ENCODE data around the gene ABLIM3.

The ABLIM3 gene

DNA sequence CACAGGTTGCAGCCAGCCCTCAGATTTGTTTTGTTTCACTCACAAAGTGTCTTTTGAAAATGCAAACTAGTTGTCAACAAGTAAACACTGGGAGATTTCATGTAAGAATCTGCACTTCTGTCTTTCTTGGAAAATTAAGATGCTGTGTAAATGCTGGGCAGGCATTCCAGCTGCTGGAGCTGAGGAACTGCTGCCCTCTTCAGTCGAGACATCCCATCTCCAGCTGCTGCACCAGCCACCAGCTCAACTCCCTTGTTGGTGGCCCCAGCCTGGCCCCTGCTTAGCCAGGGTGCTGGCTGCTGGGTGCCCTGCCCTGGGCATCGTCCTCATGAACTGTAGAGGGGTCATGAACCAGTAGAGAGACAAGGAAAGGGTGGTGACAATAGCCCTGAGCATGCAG is 97.2 kb downstream of the ABLIM3 start:
- Histone ChIP-seq H3K36me3 (ENCODE audit: insufficient read depth) (no peaks in the 10 kb centered on the region), H3K79me2 (ENCODE audit: insufficient read depth, low read depth) (no peaks in the 10 kb centered on the region), H3K4me1 (ENCODE audit: low read depth, poor library complexity, severe bottlenecking) (no peaks in the 10 kb centered on the region), H3K27ac (no peak overlapping the region), H3K27me3 (ENCODE audit: insufficient read depth, low read depth) (no peaks in the 10 kb centered on the region), H3K4me3 (IDR thresholded peaks at IDR 0.05; ENCODE audit: insufficient read depth, low read depth, low read length) (no peak overlapping the region), H3K9ac (no peak overlapping the region), H3K4me2 (no peak overlapping the region), H2AFZ (ENCODE audit: low read depth) (no peak overlapping the region), H4K20me1 (ENCODE audit: insufficient read depth) (no peaks in the 10 kb centered on the region)
- TF ChIP-seq, protein P1, sequence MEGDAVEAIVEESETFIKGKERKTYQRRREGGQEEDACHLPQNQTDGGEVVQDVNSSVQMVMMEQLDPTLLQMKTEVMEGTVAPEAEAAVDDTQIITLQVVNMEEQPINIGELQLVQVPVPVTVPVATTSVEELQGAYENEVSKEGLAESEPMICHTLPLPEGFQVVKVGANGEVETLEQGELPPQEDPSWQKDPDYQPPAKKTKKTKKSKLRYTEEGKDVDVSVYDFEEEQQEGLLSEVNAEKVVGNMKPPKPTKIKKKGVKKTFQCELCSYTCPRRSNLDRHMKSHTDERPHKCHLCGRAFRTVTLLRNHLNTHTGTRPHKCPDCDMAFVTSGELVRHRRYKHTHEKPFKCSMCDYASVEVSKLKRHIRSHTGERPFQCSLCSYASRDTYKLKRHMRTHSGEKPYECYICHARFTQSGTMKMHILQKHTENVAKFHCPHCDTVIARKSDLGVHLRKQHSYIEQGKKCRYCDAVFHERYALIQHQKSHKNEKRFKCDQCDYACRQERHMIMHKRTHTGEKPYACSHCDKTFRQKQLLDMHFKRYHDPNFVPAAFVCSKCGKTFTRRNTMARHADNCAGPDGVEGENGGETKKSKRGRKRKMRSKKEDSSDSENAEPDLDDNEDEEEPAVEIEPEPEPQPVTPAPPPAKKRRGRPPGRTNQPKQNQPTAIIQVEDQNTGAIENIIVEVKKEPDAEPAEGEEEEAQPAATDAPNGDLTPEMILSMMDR (conservative IDR thresholded peaks at IDR 0.05; ENCODE audit: low read depth, low read length) = no peak

DNA sequence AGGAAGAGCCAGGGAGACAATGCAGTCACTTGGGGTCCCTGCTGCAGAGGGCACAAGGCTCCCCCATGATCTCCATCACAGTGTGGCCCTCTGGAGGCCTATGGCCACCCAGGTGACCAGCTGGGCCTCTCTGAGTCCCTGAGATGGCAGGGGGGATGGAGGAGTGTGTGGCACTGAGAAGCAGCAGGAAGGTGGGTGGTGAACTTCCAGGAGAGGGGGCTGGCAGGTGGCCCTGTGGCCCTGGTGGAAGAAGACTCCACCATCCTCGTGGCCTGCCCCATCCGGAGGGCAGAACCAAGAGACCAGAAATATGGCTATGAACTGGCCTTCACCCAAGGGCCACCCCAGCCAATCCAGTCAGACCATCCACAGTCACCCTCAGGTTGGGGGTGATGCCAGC is 98.6 kb downstream of the ABLIM3 start:
- H3K79me2 ChIP-seq (ENCODE audit: insufficient read depth, low read depth) = no peaks in the 10 kb centered on the region
- no peak overlapping the region for H3K27ac ChIP-seq
- no peak overlapping the region for H2AFZ ChIP-seq (ENCODE audit: low read depth)
- H3K4me3 ChIP-seq (IDR thresholded peaks at IDR 0.05; ENCODE audit: insufficient read depth, low read depth, low read length) = no peak overlapping the region
- no peak overlapping the region for H3K4me2 ChIP-seq
- TF ChIP-seq, protein P1 (conservative IDR thresholded peaks at IDR 0.05; ENCODE audit: low read depth, low read length) = no peak
- H3K9ac ChIP-seq = no peak overlapping the region
- H3K27me3 ChIP-seq (ENCODE audit: insufficient read depth, low read depth) = no peaks in the 10 kb centered on the region
- H4K20me1 ChIP-seq (ENCODE audit: insufficient read depth) = no peaks in the 10 kb centered on the region
- no peaks in the 10 kb centered on the region for H3K4me1 ChIP-seq (ENCODE audit: low read depth, poor library complexity, severe bottlenecking)
- H3K36me3 ChIP-seq (ENCODE audit: insufficient read depth) = no peaks in the 10 kb centered on the region

DNA sequence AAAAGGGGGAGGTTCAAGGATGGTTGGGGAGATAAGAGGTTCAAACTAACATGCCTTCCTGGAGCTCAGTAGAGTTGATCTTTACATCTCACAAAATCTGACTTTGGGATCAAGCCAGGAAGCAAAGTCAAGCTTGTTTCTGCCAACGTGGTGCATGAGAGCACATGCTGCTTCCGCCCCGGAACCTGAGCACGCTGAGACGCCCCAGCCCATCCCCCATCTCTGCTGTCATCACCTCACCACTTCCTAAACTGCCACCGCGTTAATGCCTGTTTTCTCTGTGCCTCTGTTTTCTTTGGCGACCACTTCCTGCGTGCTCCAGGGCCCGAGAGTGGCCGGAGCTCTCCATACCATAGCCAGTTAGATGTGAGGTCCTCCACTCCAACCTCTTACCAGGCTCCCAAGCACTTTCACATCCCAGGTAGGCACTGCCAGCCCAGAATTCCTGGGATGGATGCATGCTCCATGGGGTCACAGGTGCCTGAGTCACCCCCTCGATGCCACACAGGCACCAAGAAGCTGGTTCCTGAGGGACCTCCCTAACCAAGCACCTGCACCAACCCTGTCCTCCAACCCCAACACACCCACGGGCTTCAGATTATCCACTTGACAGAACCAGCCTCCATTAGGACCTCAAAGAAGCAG is 99.2 kb downstream of the ABLIM3 start:
- H3K79me2 ChIP-seq (ENCODE audit: insufficient read depth, low read depth) = no peaks in the 10 kb centered on the region
- H3K4me3 ChIP-seq (IDR thresholded peaks at IDR 0.05; ENCODE audit: insufficient read depth, low read depth, low read length) = no peak overlapping the region
- TF ChIP-seq, protein P1 (conservative IDR thresholded peaks at IDR 0.05; ENCODE audit: low read depth, low read length) = no peak
- H3K27me3 ChIP-seq (ENCODE audit: insufficient read depth, low read depth) = no peaks in the 10 kb centered on the region
- no peak overlapping the region for H2AFZ ChIP-seq (ENCODE audit: low read depth)
- no peaks in the 10 kb centered on the region for H4K20me1 ChIP-seq (ENCODE audit: insufficient read depth)
- no peaks in the 10 kb centered on the region for H3K4me1 ChIP-seq (ENCODE audit: low read depth, poor library complexity, severe bottlenecking)
- no peak overlapping the region for H3K27ac ChIP-seq
- H3K9ac ChIP-seq = no peak overlapping the region
- H3K4me2 ChIP-seq = no peak overlapping the region
- no peaks in the 10 kb centered on the region for H3K36me3 ChIP-seq (ENCODE audit: insufficient read depth)

DNA sequence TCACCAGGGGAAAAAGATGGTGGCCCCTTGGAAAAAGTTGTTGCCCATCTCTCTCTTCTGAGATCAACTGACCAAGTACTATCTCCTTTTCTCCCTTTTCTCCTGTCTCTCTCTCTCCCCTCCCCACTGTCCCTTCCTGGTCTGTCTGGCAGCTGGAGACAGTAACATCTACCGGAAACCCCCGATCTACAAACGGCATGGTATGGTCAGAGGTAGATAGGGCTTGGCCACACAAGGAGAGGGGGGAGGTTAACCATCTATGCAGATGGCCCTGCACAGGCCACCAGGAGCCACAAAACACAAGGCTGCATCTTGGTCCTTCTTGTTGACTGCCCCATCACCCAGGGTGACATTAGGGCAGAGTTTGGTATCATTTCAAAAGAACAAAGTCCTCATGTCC is 101.0 kb downstream of the ABLIM3 start:
- Histone ChIP-seq H3K9ac (no peak overlapping the region), H3K4me1 (ENCODE audit: low read depth, poor library complexity, severe bottlenecking) (no peaks in the 10 kb centered on the region), H4K20me1 (ENCODE audit: insufficient read depth) (no peaks in the 10 kb centered on the region), H3K27me3 (ENCODE audit: insufficient read depth, low read depth) (no peaks in the 10 kb centered on the region), H3K4me3 (IDR thresholded peaks at IDR 0.05; ENCODE audit: insufficient read depth, low read depth, low read length) (no peak overlapping the region), H3K4me2 (no peak overlapping the region), H2AFZ (ENCODE audit: low read depth) (no peak overlapping the region), H3K79me2 (ENCODE audit: insufficient read depth, low read depth) (no peaks in the 10 kb centered on the region), H3K27ac (no peak overlapping the region), H3K36me3 (ENCODE audit: insufficient read depth) (no peaks in the 10 kb centered on the region)
- TF ChIP-seq, protein P1 (conservative IDR thresholded peaks at IDR 0.05; ENCODE audit: low read depth, low read length) = no peak

All from KMS-11 (cell line).